HG02610 (cell line): Measurements from ENCODE around the gene DMAP1.
A peak's percentile ranks its signal among the peaks of the same experiment; 100 is the strongest.
"Not testable (repeated sequence)": the region's sequence is repeated elsewhere in the genome, so short reads cannot be mapped to it uniquely, and the experiment has no call there.

Experiments used
- ATAC-seq: cut with Tn5 transposase; IDR thresholded peaks from one replicate; pipeline ENCODE4 v1.9.1; 2021; ENCODE audit warnings: mild to moderate bottlenecking, moderate library complexity; ENCODE audit not compliant: unreplicated experiment

Gene DMAP1

GRCh38 chr1:44213222-44214112 lies at the start of gene DMAP1:
TSS of gene DMAP1 (plus strand) at chr1:44213471. CDS start at chr1:44213754, 283 bp downstream.
- ATAC-seq, result peak; percentile 57

- no peak for ATAC-seq
These were observed 44.7 kb upstream of the DMAP1 start for GRCh38 chr1:44168520-44169098.

- no peak for ATAC-seq
These were observed 42.9 kb upstream of the DMAP1 start for GRCh38 chr1:44170281-44170823.

- no peak for ATAC-seq
These were observed 38.6 kb upstream of the DMAP1 start for GRCh38 chr1:44174630-44175029.

GRCh38 chr1:44200336-44200735 lies 12.9 kb upstream of the DMAP1 start:
- ATAC-seq, result no peak

- not testable (repeated sequence) for ATAC-seq
These were observed 6.7 kb upstream of the DMAP1 start for GRCh38 chr1:44206545-44206944.

GRCh38 chr1:44208226-44208625 lies 5.0 kb upstream of the DMAP1 start:
- ATAC-seq, result no peak

GRCh38 chr1:44210595-44210994 lies 2.7 kb upstream of the DMAP1 start:
- ATAC-seq, result no peak

GRCh38 chr1:44212355-44213221 lies 683 bp upstream of the DMAP1 start:
- ATAC-seq, result no peak

GRCh38 chr1:44217809-44218410 lies 4.6 kb downstream of the DMAP1 start:
- ATAC-seq, result peak; percentile 51

- no peak for ATAC-seq
These were observed 5.4 kb downstream of the DMAP1 start for GRCh38 chr1:44218503-44219300.

- no peak for ATAC-seq
These were observed 6.0 kb downstream of the DMAP1 start for GRCh38 chr1:44219301-44219626.

GRCh38 chr1:44220001-44220751 lies 6.9 kb downstream of the DMAP1 start:
- no peak for ATAC-seq

- no peak for ATAC-seq
These were observed 7.5 kb downstream of the DMAP1 start for GRCh38 chr1:44220755-44221154.

- ATAC-seq, result no peak
These were observed 8.5 kb downstream of the DMAP1 start for GRCh38 chr1:44221769-44222168.

- no peak for ATAC-seq
These were observed 9.3 kb downstream of the DMAP1 start for GRCh38 chr1:44222397-44223186.

- no peak for ATAC-seq
These were observed 9.9 kb downstream of the DMAP1 start for GRCh38 chr1:44223187-44223610.

- ATAC-seq, result no peak
These were observed 12.5 kb downstream of the DMAP1 start for GRCh38 chr1:44225761-44226160.
